Tibial nerve (tissue), 3 donors: ENCODE results near the gene NIPBL.

Experiments
- POLR2A ChIP-seq, 2 donors: fragments of 450-650 bp; IDR thresholded peaks; one replicate each; pipeline ENCODE4 v1.6.1; 2017; ENCODE audit warnings: antibody characterized with exemption in 2 of 2, mild to moderate bottlenecking in 2 of 2, moderate library complexity in 2 of 2
- TF ChIP-seq, protein P1 (sequence below), 5 experiments: fragments of 200-600 bp in 3 of 5; fragments of 450-650 bp in 2 of 5; sonication (generic) in 3 of 5; IDR thresholded peaks; one replicate each; pipeline ENCODE4 v1.5.1; 2016 to 2019; ENCODE audit warnings: antibody characterized with exemption in 5 of 5, mild to moderate bottlenecking in 3 of 5, moderate library complexity in 2 of 5

DNA sequence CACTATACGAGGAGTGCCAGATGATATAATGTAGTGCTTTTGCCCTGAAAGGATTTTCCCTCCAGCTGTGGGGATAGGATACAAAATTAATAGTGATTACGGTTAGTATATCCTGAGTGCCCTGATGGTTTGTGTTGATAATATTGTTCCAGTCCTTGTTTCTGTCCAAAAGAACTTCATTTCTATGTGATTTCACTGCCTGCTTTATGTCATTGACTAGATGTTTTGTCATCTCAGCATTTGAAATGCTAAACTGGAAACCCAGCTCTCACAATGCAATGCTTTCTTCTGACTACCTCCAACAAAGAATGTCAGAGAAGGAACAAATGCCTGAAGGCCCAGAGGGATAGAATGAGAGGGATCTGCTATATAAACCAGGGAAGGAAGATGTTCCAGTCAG, 177.8 kb downstream of the NIPBL start:
- TF ChIP-seq, protein P1, sequence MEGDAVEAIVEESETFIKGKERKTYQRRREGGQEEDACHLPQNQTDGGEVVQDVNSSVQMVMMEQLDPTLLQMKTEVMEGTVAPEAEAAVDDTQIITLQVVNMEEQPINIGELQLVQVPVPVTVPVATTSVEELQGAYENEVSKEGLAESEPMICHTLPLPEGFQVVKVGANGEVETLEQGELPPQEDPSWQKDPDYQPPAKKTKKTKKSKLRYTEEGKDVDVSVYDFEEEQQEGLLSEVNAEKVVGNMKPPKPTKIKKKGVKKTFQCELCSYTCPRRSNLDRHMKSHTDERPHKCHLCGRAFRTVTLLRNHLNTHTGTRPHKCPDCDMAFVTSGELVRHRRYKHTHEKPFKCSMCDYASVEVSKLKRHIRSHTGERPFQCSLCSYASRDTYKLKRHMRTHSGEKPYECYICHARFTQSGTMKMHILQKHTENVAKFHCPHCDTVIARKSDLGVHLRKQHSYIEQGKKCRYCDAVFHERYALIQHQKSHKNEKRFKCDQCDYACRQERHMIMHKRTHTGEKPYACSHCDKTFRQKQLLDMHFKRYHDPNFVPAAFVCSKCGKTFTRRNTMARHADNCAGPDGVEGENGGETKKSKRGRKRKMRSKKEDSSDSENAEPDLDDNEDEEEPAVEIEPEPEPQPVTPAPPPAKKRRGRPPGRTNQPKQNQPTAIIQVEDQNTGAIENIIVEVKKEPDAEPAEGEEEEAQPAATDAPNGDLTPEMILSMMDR (IDR thresholded peaks at IDR 0.05): no peak
- TF ChIP-seq POLR2A (IDR thresholded peaks at IDR 0.05): no peak
